T-helper 2 cell treated with Interferon-gamma antibody and Interleukin-4, amounts not matched to agents 100 ng/mL and 5 ng/mL, for 36 hours (primary cell): Measurements from ENCODE around the gene ATAD5. TPM values are rescaled to one million over a fixed set of nuclear protein-coding genes. Genes with fewer than 3 reads are reported as not detected.
"Not testable (repeated sequence)": the region's sequence is repeated elsewhere in the genome, so short reads cannot be mapped to it uniquely, and the experiment has no call there.

Experiments
- intact Hi-C: fragments of 100-400 bp; cut with micrococcal nuclease; formaldehyde crosslinking; loops from one replicate; pipeline ENCODE4 v1.15.1; 2023
- total RNA-seq: library from RNA; stranded (reverse); gene quantifications from 2 replicates; pipeline ENCODE4 v1.2.3, GENCODE V29; 2022

The ATAD5 gene
- total RNA-seq, 1 donor from 2014 or later, result 29.0 TPM

- intact Hi-C loops, result loop anchor here (1.0 to 2.0 kb wide), 2 partner anchors 64 to 430 kb away; partner anchors contain the start of gene GOSR1
These were observed 74.5 kb downstream of the ATAD5 start, which contains the start of gene TEFM for GRCh38 chr17:30906101-30906911. Gene TEFM (minus strand): TSS chr17:30906238. CDS start chr17:30906198, 40 bp downstream.

GRCh38 chr17:30908717-30909420, 77.1 kb downstream of the ATAD5 start:
- intact Hi-C loops, result no loop called here

- intact Hi-C loops, result not testable (repeated sequence)
These were observed 78.4 kb downstream of the ATAD5 start for GRCh38 chr17:30910151-30910550.

GRCh38 chr17:30913955-30914354, 82.2 kb downstream of the ATAD5 start:
- intact Hi-C loops, result no loop called here

- intact Hi-C loops, result no loop called here
These were observed 84.3 kb downstream of the ATAD5 start for GRCh38 chr17:30915833-30916611.

- intact Hi-C loops, result no loop called here
These were observed 85.3 kb downstream of the ATAD5 start for GRCh38 chr17:30917050-30917449.

- intact Hi-C loops, result no loop called here
These were observed 88.5 kb downstream of the ATAD5 start for GRCh38 chr17:30920282-30920681.

GRCh38 chr17:30920683-30921543, 89.1 kb downstream of the ATAD5 start:
- intact Hi-C loops, result no loop called here

GRCh38 chr17:30921544-30922196, 89.9 kb downstream of the ATAD5 start, which contains the start of gene ADAP2:
Gene ADAP2 (plus strand): TSS chr17:30921945. CDS start chr17:30922015, 70 bp downstream.
- intact Hi-C loops, result no loop called here

- intact Hi-C loops, result no loop called here
These were observed 90.7 kb downstream of the ATAD5 start for GRCh38 chr17:30922235-30923030.

- intact Hi-C loops, result no loop called here
These were observed 92.6 kb downstream of the ATAD5 start for GRCh38 chr17:30924341-30924740.

- intact Hi-C loops, result no loop called here
These were observed 94.8 kb downstream of the ATAD5 start for GRCh38 chr17:30926516-30926915.

GRCh38 chr17:30927756-30928155, 96.0 kb downstream of the ATAD5 start:
- intact Hi-C loops, result no loop called here

GRCh38 chr17:30928584-30928983, 96.8 kb downstream of the ATAD5 start:
- intact Hi-C loops, result no loop called here

- intact Hi-C loops, result no loop called here
These were observed 97.4 kb downstream of the ATAD5 start for GRCh38 chr17:30929081-30929633.

GRCh38 chr17:30929861-30930260, 98.1 kb downstream of the ATAD5 start:
- intact Hi-C loops, result not testable (repeated sequence)

GRCh38 chr17:30930495-30930894, 98.7 kb downstream of the ATAD5 start:
- intact Hi-C loops, result no loop called here

GRCh38 chr17:30931582-30931981, 99.8 kb downstream of the ATAD5 start:
- intact Hi-C loops, result not testable (repeated sequence)

GRCh38 chr17:30933966-30934365, 102.2 kb downstream of the ATAD5 start:
- intact Hi-C loops, result no loop called here
